ENCODE measurements around the gene TCL1A.

DNA sequence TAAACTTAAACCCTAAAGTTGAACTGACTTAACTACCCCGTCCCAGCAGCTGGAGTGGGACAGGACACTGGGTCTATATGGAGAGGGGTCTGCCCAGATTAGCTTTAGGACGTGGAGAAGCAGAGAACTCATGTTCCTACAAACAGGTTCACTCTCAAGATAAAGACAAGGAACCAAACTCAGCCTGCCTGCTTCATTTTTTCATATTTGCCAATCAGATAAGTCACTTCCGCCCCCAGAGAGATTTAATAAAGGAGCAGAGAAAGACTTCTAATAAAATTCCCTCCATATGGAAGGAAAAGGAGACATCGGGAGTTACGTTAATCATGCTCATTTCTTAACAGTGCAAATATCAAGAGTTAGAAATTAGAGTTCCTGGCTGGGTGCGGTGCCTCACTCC, 42.2 kb upstream of the TCL1A start:
- TF ChIP-seq, protein P1, sequence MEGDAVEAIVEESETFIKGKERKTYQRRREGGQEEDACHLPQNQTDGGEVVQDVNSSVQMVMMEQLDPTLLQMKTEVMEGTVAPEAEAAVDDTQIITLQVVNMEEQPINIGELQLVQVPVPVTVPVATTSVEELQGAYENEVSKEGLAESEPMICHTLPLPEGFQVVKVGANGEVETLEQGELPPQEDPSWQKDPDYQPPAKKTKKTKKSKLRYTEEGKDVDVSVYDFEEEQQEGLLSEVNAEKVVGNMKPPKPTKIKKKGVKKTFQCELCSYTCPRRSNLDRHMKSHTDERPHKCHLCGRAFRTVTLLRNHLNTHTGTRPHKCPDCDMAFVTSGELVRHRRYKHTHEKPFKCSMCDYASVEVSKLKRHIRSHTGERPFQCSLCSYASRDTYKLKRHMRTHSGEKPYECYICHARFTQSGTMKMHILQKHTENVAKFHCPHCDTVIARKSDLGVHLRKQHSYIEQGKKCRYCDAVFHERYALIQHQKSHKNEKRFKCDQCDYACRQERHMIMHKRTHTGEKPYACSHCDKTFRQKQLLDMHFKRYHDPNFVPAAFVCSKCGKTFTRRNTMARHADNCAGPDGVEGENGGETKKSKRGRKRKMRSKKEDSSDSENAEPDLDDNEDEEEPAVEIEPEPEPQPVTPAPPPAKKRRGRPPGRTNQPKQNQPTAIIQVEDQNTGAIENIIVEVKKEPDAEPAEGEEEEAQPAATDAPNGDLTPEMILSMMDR (IDR thresholded peaks at IDR 0.05), result no peak
- TF ChIP-seq POLR2A (IDR thresholded peaks at IDR 0.05), result no peak
